ENCODE data around the gene RAB3D. TPM values are rescaled to one million over a fixed set of nuclear protein-coding genes. Genes with fewer than 3 reads are reported as not detected.

RAB3D gene
- total and polyA plus RNA-seq, 2 donors (not counting 1 experiment from before 2014, with no cell fraction given) = 11.5 to 20.0 TPM

DNA sequence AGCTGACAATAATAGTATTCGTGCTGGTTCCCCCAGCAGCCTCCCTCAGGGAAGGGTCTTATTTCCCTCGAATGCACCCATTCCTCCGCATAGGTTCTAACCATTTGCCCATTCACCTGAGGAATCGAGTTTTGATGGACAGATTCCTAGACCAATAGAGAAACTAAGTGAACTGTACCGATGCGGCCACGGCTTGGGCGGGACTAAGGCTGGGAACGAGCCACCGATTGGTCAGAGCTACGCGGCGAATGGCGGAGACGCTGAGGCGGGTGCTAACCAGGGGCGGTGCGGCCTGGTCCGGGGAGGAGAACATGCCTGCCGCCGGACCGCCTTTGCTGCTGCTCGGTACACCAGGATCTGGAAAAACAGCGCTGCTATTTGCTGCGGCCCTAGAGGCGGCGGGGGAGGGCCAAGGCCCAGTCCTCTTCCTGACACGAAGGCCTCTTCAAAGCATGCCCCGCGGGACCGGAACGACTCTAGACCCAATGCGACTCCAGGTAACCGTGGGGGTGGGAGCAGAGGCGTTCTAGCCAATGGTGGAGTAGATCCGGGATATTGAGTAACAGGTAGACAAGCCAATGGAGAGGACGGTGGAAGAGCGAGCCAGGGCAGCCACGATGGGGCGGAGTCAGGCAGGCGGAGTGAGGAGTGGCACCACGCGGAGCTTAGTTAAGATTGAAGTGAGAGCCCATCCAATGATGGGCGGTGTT, 35.1 kb upstream of the RAB3D start, which contains the start of gene SWSAP1:
TSS of gene SWSAP1 (plus strand) at position 234 of the 710 bp plus-strand sequence. CDS start at position 249, 15 bp downstream.
- DNase-seq (ENCODE audit: low read depth in 2 of 2) = peak; percentile 99 to 100
- peak within 1 kb of the TSS; percentile 93 for H2AFZ ChIP-seq (ENCODE audit: low read length)
- no peaks in the 10 kb centered on the region for H3K9me3 ChIP-seq (ENCODE audit: control insufficient read depth, insufficient read depth, low read depth, low read length)

DNA sequence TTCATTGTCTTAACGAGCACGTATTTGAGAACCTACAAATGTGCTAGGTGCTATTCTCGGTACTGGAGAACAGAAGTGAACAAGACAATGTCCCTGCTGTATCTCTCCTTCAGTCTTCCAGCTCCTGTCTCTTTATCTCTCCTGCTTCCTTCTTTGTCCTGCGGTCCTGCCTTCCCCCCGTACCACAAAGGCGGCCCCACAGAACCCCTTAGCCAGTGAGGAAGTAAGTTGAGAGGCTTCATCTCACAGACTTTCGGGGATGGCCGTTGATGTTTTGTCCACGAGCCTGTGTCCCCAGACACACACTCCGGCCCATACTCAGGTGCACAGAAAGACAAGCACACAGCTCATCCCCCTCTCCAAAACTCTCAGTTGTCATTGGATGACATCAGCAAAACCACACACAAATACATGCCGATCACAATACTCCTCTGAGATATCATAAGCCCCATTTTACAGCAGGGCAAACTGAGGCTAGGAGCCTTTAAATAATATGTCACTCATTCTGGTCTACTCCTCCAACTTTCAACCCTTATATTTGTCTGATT, 34.5 kb upstream of the RAB3D start:
- Histone ChIP-seq H3K4me1 (ENCODE audit: control insufficient read depth, extremely low read depth, insufficient read depth, low read length) (peaks cover 29% of the 10 kb centered on the region), H3K9ac (ENCODE audit: insufficient read depth, low read length) (no peak overlapping the region), H3K9me3 (ENCODE audit: control insufficient read depth, insufficient read depth, low read depth, low read length) (no peaks in the 10 kb centered on the region), H3K4me2 (ENCODE audit: extremely low read depth, insufficient read depth, low read length) (peak overlapping the region; percentile 88), H4K20me1 (ENCODE audit: control insufficient read depth, extremely low read depth, insufficient read depth, low read length) (no peaks in the 10 kb centered on the region), H2AFZ (ENCODE audit: low read length) (no peak overlapping the region), H3K27ac (ENCODE audit: insufficient read depth, low read length) (no peak overlapping the region), H3K79me2 (ENCODE audit: control insufficient read depth, insufficient read depth, low read length) (peaks cover 3% of the 10 kb centered on the region), H3K36me3 (ENCODE audit: control insufficient read depth, insufficient read depth, low read length) (no peaks in the 10 kb centered on the region), H3K4me3 (replicated peaks in 1 of 4; ENCODE audit: control extremely low read depth in 1 of 4, insufficient read depth in 1 of 4, low read depth in 3 of 4, low read length in 4 of 4) (peak overlapping the region; percentile 68 to 77 (median 69)), H3K27me3 (ENCODE audit: control insufficient read depth, insufficient read depth, low read length) (no peaks in the 10 kb centered on the region)
- no peak for TF ChIP-seq EZH2 (IDR thresholded peaks at IDR 0.05; ENCODE audit: low read length, missing control alignments)
- TF ChIP-seq, protein P1, sequence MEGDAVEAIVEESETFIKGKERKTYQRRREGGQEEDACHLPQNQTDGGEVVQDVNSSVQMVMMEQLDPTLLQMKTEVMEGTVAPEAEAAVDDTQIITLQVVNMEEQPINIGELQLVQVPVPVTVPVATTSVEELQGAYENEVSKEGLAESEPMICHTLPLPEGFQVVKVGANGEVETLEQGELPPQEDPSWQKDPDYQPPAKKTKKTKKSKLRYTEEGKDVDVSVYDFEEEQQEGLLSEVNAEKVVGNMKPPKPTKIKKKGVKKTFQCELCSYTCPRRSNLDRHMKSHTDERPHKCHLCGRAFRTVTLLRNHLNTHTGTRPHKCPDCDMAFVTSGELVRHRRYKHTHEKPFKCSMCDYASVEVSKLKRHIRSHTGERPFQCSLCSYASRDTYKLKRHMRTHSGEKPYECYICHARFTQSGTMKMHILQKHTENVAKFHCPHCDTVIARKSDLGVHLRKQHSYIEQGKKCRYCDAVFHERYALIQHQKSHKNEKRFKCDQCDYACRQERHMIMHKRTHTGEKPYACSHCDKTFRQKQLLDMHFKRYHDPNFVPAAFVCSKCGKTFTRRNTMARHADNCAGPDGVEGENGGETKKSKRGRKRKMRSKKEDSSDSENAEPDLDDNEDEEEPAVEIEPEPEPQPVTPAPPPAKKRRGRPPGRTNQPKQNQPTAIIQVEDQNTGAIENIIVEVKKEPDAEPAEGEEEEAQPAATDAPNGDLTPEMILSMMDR (conservative IDR thresholded peaks at IDR 0.05 in 1 of 2, IDR thresholded peaks at IDR 0.05 in 1 of 2; ENCODE audit: low read depth in 1 of 2, low read length in 2 of 2) = no peak
- DNase-seq (ENCODE audit: low read depth in 2 of 2) = no peak

More for the DNA sequence above, 35.1 kb upstream of the RAB3D start, which contains the start of gene SWSAP1:
- Histone ChIP-seq H3K79me2 (ENCODE audit: control insufficient read depth, insufficient read depth, low read length) (peaks cover 3% of the 10 kb centered on the region), H3K9ac (ENCODE audit: insufficient read depth, low read length) (peak within 1 kb of the TSS; percentile 75), H3K4me1 (ENCODE audit: control insufficient read depth, extremely low read depth, insufficient read depth, low read length) (peaks cover 29% of the 10 kb centered on the region), H3K4me2 (ENCODE audit: extremely low read depth, insufficient read depth, low read length) (peak within 1 kb of the TSS; percentile 96), H3K27me3 (ENCODE audit: control insufficient read depth, insufficient read depth, low read length) (no peaks in the 10 kb centered on the region), H4K20me1 (ENCODE audit: control insufficient read depth, extremely low read depth, insufficient read depth, low read length) (no peaks in the 10 kb centered on the region), H3K4me3 (replicated peaks in 1 of 4; ENCODE audit: control extremely low read depth in 1 of 4, insufficient read depth in 1 of 4, low read depth in 3 of 4, low read length in 4 of 4) (peak within 1 kb of the TSS; percentile 68 to 77 (median 69)), H3K36me3 (ENCODE audit: control insufficient read depth, insufficient read depth, low read length) (no peaks in the 10 kb centered on the region), H3K27ac (ENCODE audit: insufficient read depth, low read length) (peak within 1 kb of the TSS; percentile 77)
- TF ChIP-seq, protein P1 (conservative IDR thresholded peaks at IDR 0.05 in 1 of 2, IDR thresholded peaks at IDR 0.05 in 1 of 2; ENCODE audit: low read depth in 1 of 2, low read length in 2 of 2) = no peak
- no peak for TF ChIP-seq EZH2 (IDR thresholded peaks at IDR 0.05; ENCODE audit: low read length, missing control alignments)

DNA sequence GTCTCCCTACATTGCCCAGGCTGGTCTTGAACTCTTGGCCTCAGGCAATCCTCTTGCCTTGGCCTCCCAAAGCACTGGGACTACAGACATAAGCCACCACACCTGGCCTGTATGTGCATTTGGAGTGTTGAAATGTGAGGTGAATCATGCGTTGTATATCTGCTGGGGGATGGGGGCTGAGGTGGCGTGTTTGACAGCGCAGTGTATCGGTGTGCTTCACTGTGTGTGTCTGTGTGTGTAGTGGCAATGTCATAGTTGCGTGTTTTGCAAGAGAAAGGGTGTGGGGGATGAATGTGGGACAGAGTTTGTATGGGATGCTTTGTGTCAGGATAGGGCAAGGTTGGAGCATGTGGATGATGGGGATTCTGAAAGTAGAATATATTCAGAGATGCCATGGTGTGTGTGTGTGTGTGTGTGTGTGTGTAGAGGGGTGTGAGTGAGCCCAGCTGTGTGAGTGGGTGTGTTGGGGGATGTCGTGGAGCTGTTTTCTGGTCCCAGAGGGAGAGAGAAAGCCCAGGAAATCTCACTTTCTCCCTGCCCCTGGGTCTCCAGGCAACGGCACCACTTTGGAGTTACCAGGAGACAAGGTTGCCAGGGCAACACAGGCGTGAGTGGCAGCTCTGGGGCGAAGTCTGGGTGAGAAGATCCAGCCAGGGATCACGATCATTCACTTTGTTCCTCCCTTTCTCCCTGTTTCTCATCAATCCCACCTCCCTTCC, 33.9 kb upstream of the RAB3D start:
- Histone ChIP-seq H3K27me3 (ENCODE audit: control insufficient read depth, insufficient read depth, low read length) (no peaks in the 10 kb centered on the region), H3K36me3 (ENCODE audit: control insufficient read depth, insufficient read depth, low read length) (no peaks in the 10 kb centered on the region), H3K4me2 (ENCODE audit: extremely low read depth, insufficient read depth, low read length) (no peak overlapping the region), H3K27ac (ENCODE audit: insufficient read depth, low read length) (no peak overlapping the region), H3K4me3 (replicated peaks in 1 of 4; ENCODE audit: control extremely low read depth in 1 of 4, insufficient read depth in 1 of 4, low read depth in 3 of 4, low read length in 4 of 4) (no peak overlapping the region), H3K4me1 (ENCODE audit: control insufficient read depth, extremely low read depth, insufficient read depth, low read length) (peaks cover 25% of the 10 kb centered on the region), H3K9me3 (ENCODE audit: control insufficient read depth, insufficient read depth, low read depth, low read length) (no peaks in the 10 kb centered on the region), H4K20me1 (ENCODE audit: control insufficient read depth, extremely low read depth, insufficient read depth, low read length) (no peaks in the 10 kb centered on the region), H3K79me2 (ENCODE audit: control insufficient read depth, insufficient read depth, low read length) (peaks cover 3% of the 10 kb centered on the region), H2AFZ (ENCODE audit: low read length) (no peak overlapping the region), H3K9ac (ENCODE audit: insufficient read depth, low read length) (no peak overlapping the region)
- no peak for TF ChIP-seq EZH2 (IDR thresholded peaks at IDR 0.05; ENCODE audit: low read length, missing control alignments)
- TF ChIP-seq, protein P1 (conservative IDR thresholded peaks at IDR 0.05 in 1 of 2, IDR thresholded peaks at IDR 0.05 in 1 of 2; ENCODE audit: low read depth in 1 of 2, low read length in 2 of 2) = no peak
- DNase-seq (ENCODE audit: low read depth in 2 of 2) = peak in 1 of 2 donors; percentile 36
